Measurements from ENCODE around the gene CECR2.

The CECR2 gene

GRCh38 chr22:17379944-17380343, 10.7 kb downstream of the CECR2 start:
- WGBS, 2 donors (ENCODE audit: extremely low coverage in 2 of 2, insufficient read length in 2 of 2, insufficient replicate concordance in 1 of 2) = no CpG with 5 or more reads among the region's 2 CpGs
- Histone ChIP-seq H2BK12ac (ENCODE audit: low read length) (no peak overlapping the region), H3K27ac (replicated peaks; ENCODE audit: low read length) (peak overlapping the region; percentile 47), H3K4me3 (ENCODE audit: low read length in 2 of 2) (no peak overlapping the region), H3K79me1 (ENCODE audit: low read depth, low read length) (peaks cover 3% of the 10 kb centered on the region), H3K4me1 (ENCODE audit: control insufficient read depth in 2 of 2, insufficient read depth in 1 of 2, low read depth in 1 of 2, low read length in 2 of 2) (peaks cover 25 to 29% of the 10 kb centered on the region in 2 donors), H3K9ac (ENCODE audit: low read depth, low read length, poor library complexity) (no peak overlapping the region), H3K14ac (ENCODE audit: low read length) (no peak overlapping the region), H3K27me3 (ENCODE audit: control insufficient read depth in 3 of 3, insufficient read depth in 3 of 3, low read depth in 1 of 3, low read length in 3 of 3) (no peaks in the 10 kb centered on the region), H3K36me3 (replicated peaks in 1 of 2; ENCODE audit: control insufficient read depth in 2 of 2, insufficient read depth in 2 of 2, low read length in 2 of 2) (peaks cover 0 to 3% of the 10 kb centered on the region in 2 donors), H2BK15ac (ENCODE audit: low read length) (no peak overlapping the region), H3K4ac (ENCODE audit: low read length) (no peak overlapping the region), H4K91ac (ENCODE audit: low read depth, low read length, poor library complexity) (no peak overlapping the region), H3K18ac (ENCODE audit: low read length) (no peak overlapping the region), H3K23ac (ENCODE audit: low read depth, low read length, poor library complexity) (no peak overlapping the region), H3K9me3 (replicated peaks in 1 of 2; ENCODE audit: control insufficient read depth in 2 of 2, insufficient read depth in 1 of 2, low read depth in 1 of 2, low read length in 2 of 2) (peaks cover 3 to 24% of the 10 kb centered on the region in 2 donors), H2BK120ac (ENCODE audit: low read depth, low read length) (no peak overlapping the region), H2AK5ac (ENCODE audit: low read depth, low read length) (no peak overlapping the region), H3K4me2 (ENCODE audit: insufficient read depth, low read length, poor library complexity, severe bottlenecking) (no peak overlapping the region), H4K8ac (ENCODE audit: low read depth, low read length) (no peak overlapping the region), H2AFZ (ENCODE audit: low read length) (no peak overlapping the region), H2BK5ac (ENCODE audit: low read length) (no peak overlapping the region)
- no peak for DNase-seq (ENCODE audit: low spot score)

GRCh38 chr22:17380359-17381087, 11.3 kb downstream of the CECR2 start:
- no peak overlapping the region for H3K23ac ChIP-seq (ENCODE audit: low read depth, low read length, poor library complexity)
- peaks cover 25 to 29% of the 10 kb centered on the region in 2 donors for H3K4me1 ChIP-seq (ENCODE audit: control insufficient read depth in 2 of 2, insufficient read depth in 1 of 2, low read depth in 1 of 2, low read length in 2 of 2)
- no peak overlapping the region for H3K4ac ChIP-seq (ENCODE audit: low read length)
- no peak overlapping the region for H2AK5ac ChIP-seq (ENCODE audit: low read depth, low read length)
- no peak overlapping the region for H4K91ac ChIP-seq (ENCODE audit: low read depth, low read length, poor library complexity)
- no peak overlapping the region for H2BK12ac ChIP-seq (ENCODE audit: low read length)
- no peak overlapping the region for H3K9ac ChIP-seq (ENCODE audit: low read depth, low read length, poor library complexity)
- peaks cover 3 to 29% of the 10 kb centered on the region in 2 donors for H3K9me3 ChIP-seq (replicated peaks in 1 of 2; ENCODE audit: control insufficient read depth in 2 of 2, insufficient read depth in 1 of 2, low read depth in 1 of 2, low read length in 2 of 2)
- no peak overlapping the region for H2BK5ac ChIP-seq (ENCODE audit: low read length)
- no peaks in the 10 kb centered on the region for H3K27me3 ChIP-seq (ENCODE audit: control insufficient read depth in 3 of 3, insufficient read depth in 3 of 3, low read depth in 1 of 3, low read length in 3 of 3)
- WGBS, 2 donors (ENCODE audit: extremely low coverage in 2 of 2, insufficient read length in 2 of 2, insufficient replicate concordance in 1 of 2) = no CpG with 5 or more reads among the region's 6 CpGs
- DNase-seq (ENCODE audit: low spot score) = peak; percentile 51
- peak overlapping the region; percentile 13 for H3K27ac ChIP-seq (replicated peaks; ENCODE audit: low read length)
- no peak overlapping the region for H2AFZ ChIP-seq (ENCODE audit: low read length)
- H2BK15ac ChIP-seq (ENCODE audit: low read length) = no peak overlapping the region
- H4K8ac ChIP-seq (ENCODE audit: low read depth, low read length) = no peak overlapping the region
- H3K14ac ChIP-seq (ENCODE audit: low read length) = no peak overlapping the region
- no peak overlapping the region for H3K18ac ChIP-seq (ENCODE audit: low read length)
- no peak overlapping the region for H3K4me2 ChIP-seq (ENCODE audit: insufficient read depth, low read length, poor library complexity, severe bottlenecking)
- H3K79me1 ChIP-seq (ENCODE audit: low read depth, low read length) = peaks cover 4% of the 10 kb centered on the region
- peaks cover 0 to 3% of the 10 kb centered on the region in 2 donors for H3K36me3 ChIP-seq (replicated peaks in 1 of 2; ENCODE audit: control insufficient read depth in 2 of 2, insufficient read depth in 2 of 2, low read length in 2 of 2)
- H2BK120ac ChIP-seq (ENCODE audit: low read depth, low read length) = no peak overlapping the region
- H3K4me3 ChIP-seq (ENCODE audit: low read length in 2 of 2) = no peak overlapping the region

GRCh38 chr22:17381192-17381913, 12.1 kb downstream of the CECR2 start:
- no peak overlapping the region for H2BK5ac ChIP-seq (ENCODE audit: low read length)
- H4K91ac ChIP-seq (ENCODE audit: low read depth, low read length, poor library complexity) = no peak overlapping the region
- peaks cover 1 to 6% of the 10 kb centered on the region in 2 donors for H3K36me3 ChIP-seq (replicated peaks in 1 of 2; ENCODE audit: control insufficient read depth in 2 of 2, insufficient read depth in 2 of 2, low read length in 2 of 2)
- no peak overlapping the region for H4K8ac ChIP-seq (ENCODE audit: low read depth, low read length)
- no peak overlapping the region for H3K23ac ChIP-seq (ENCODE audit: low read depth, low read length, poor library complexity)
- no peak overlapping the region for H2BK15ac ChIP-seq (ENCODE audit: low read length)
- no peak overlapping the region for H3K4ac ChIP-seq (ENCODE audit: low read length)
- no peak overlapping the region for H3K18ac ChIP-seq (ENCODE audit: low read length)
- H2AK5ac ChIP-seq (ENCODE audit: low read depth, low read length) = no peak overlapping the region
- H3K4me3 ChIP-seq (ENCODE audit: low read length in 2 of 2) = no peak overlapping the region
- no CpG with 5 or more reads among the region's 12 CpGs for WGBS, 2 donors (ENCODE audit: extremely low coverage in 2 of 2, insufficient read length in 2 of 2, insufficient replicate concordance in 1 of 2)
- no peak for DNase-seq (ENCODE audit: low spot score)
- H2BK120ac ChIP-seq (ENCODE audit: low read depth, low read length) = no peak overlapping the region
- H3K27ac ChIP-seq (replicated peaks; ENCODE audit: low read length) = peak overlapping the region; percentile 43
- no peak overlapping the region for H3K9ac ChIP-seq (ENCODE audit: low read depth, low read length, poor library complexity)
- no peak overlapping the region for H3K14ac ChIP-seq (ENCODE audit: low read length)
- H3K9me3 ChIP-seq (replicated peaks in 1 of 2; ENCODE audit: control insufficient read depth in 2 of 2, insufficient read depth in 1 of 2, low read depth in 1 of 2, low read length in 2 of 2) = peaks cover 3 to 34% of the 10 kb centered on the region in 2 donors
- H2AFZ ChIP-seq (ENCODE audit: low read length) = no peak overlapping the region
- H2BK12ac ChIP-seq (ENCODE audit: low read length) = no peak overlapping the region
- no peaks in the 10 kb centered on the region for H3K27me3 ChIP-seq (ENCODE audit: control insufficient read depth in 3 of 3, insufficient read depth in 3 of 3, low read depth in 1 of 3, low read length in 3 of 3)
- no peak overlapping the region for H3K4me2 ChIP-seq (ENCODE audit: insufficient read depth, low read length, poor library complexity, severe bottlenecking)
- peaks cover 22 to 24% of the 10 kb centered on the region in 2 donors for H3K4me1 ChIP-seq (ENCODE audit: control insufficient read depth in 2 of 2, insufficient read depth in 1 of 2, low read depth in 1 of 2, low read length in 2 of 2)
- peaks cover 6% of the 10 kb centered on the region for H3K79me1 ChIP-seq (ENCODE audit: low read depth, low read length)

GRCh38 chr22:17384612-17385330, 15.5 kb downstream of the CECR2 start:
- Histone ChIP-seq H2BK5ac (ENCODE audit: low read length) (no peak overlapping the region), H3K9me3 (replicated peaks in 1 of 2; ENCODE audit: control insufficient read depth in 2 of 2, insufficient read depth in 1 of 2, low read depth in 1 of 2, low read length in 2 of 2) (peaks cover 3 to 36% of the 10 kb centered on the region in 2 donors), H3K4me2 (ENCODE audit: insufficient read depth, low read length, poor library complexity, severe bottlenecking) (no peak overlapping the region), H3K9ac (ENCODE audit: low read depth, low read length, poor library complexity) (no peak overlapping the region), H3K79me1 (ENCODE audit: low read depth, low read length) (peaks cover 6% of the 10 kb centered on the region), H3K27ac (replicated peaks; ENCODE audit: low read length) (no peak overlapping the region), H2AK5ac (ENCODE audit: low read depth, low read length) (no peak overlapping the region), H2BK120ac (ENCODE audit: low read depth, low read length) (no peak overlapping the region), H2BK12ac (ENCODE audit: low read length) (no peak overlapping the region), H3K27me3 (ENCODE audit: control insufficient read depth in 3 of 3, insufficient read depth in 3 of 3, low read depth in 1 of 3, low read length in 3 of 3) (no peaks in the 10 kb centered on the region), H2BK15ac (ENCODE audit: low read length) (no peak overlapping the region), H3K36me3 (replicated peaks in 1 of 2; ENCODE audit: control insufficient read depth in 2 of 2, insufficient read depth in 2 of 2, low read length in 2 of 2) (peaks cover 1 to 27% of the 10 kb centered on the region in 2 donors), H3K4ac (ENCODE audit: low read length) (no peak overlapping the region), H3K4me3 (ENCODE audit: low read length in 2 of 2) (no peak overlapping the region), H3K18ac (ENCODE audit: low read length) (no peak overlapping the region), H3K23ac (ENCODE audit: low read depth, low read length, poor library complexity) (no peak overlapping the region), H3K14ac (ENCODE audit: low read length) (no peak overlapping the region), H3K4me1 (ENCODE audit: control insufficient read depth in 2 of 2, insufficient read depth in 1 of 2, low read depth in 1 of 2, low read length in 2 of 2) (peaks cover 13 to 16% of the 10 kb centered on the region in 2 donors), H4K91ac (ENCODE audit: low read depth, low read length, poor library complexity) (no peak overlapping the region), H4K8ac (ENCODE audit: low read depth, low read length) (no peak overlapping the region), H2AFZ (ENCODE audit: low read length) (no peak overlapping the region)
- no peak for DNase-seq (ENCODE audit: low spot score)
- WGBS, 2 donors (ENCODE audit: extremely low coverage in 2 of 2, insufficient read length in 2 of 2, insufficient replicate concordance in 1 of 2) = no CpG with 5 or more reads among the region's 7 CpGs
